ENCODE results near the gene NDUFS5.
"Not testable (repeated sequence)": the region's sequence is repeated elsewhere in the genome, so short reads cannot be mapped to it uniquely, and the experiment has no call there.

DNA sequence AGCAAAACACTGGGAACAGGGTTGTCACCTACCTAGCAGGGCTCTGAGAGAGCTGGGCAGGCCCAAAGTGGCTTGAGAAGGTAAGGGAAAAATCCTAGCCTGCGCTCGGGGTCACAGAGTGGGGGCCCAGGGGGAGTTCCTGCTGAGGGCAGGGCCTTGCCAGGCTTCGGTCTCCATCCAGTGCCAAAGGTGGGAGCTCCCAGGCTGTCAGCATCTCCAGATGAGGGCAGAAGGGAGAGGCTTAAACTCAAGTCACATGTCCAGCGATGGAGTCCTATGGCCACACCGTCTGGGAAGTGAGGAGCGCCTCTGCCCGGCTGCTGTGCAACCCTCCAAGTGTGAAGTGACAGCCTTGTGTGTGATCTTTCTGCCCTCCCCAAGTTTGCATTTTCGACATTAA lies 11.2 kb upstream of the NDUFS5 start:
- TF ChIP-seq, protein P1, sequence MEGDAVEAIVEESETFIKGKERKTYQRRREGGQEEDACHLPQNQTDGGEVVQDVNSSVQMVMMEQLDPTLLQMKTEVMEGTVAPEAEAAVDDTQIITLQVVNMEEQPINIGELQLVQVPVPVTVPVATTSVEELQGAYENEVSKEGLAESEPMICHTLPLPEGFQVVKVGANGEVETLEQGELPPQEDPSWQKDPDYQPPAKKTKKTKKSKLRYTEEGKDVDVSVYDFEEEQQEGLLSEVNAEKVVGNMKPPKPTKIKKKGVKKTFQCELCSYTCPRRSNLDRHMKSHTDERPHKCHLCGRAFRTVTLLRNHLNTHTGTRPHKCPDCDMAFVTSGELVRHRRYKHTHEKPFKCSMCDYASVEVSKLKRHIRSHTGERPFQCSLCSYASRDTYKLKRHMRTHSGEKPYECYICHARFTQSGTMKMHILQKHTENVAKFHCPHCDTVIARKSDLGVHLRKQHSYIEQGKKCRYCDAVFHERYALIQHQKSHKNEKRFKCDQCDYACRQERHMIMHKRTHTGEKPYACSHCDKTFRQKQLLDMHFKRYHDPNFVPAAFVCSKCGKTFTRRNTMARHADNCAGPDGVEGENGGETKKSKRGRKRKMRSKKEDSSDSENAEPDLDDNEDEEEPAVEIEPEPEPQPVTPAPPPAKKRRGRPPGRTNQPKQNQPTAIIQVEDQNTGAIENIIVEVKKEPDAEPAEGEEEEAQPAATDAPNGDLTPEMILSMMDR (IDR thresholded peaks at IDR 0.05) = not testable (repeated sequence)
- not testable (repeated sequence) for TF ChIP-seq EZH2, EZH2phosphoT487 (IDR thresholded peaks at IDR 0.05)
